HL-60 (cell line): Measurements from ENCODE around the gene PNMA6F.

Experiments
- CTCF ChIP-seq: IDR thresholded peaks from one replicate; pipeline ENCODE4 v1.5.1; 2011; ENCODE audit warnings: low read length, control low read depth, inconsistent platforms; ENCODE audit not compliant: insufficient read depth
- GABPA ChIP-seq: IDR thresholded peaks from 2 replicates; pipeline ENCODE4 v1.6.1; 2012; ENCODE audit warnings: low read depth
- POLR2AphosphoS5 ChIP-seq: IDR thresholded peaks from 2 replicates; pipeline ENCODE4 v1.6.1; 2012; ENCODE audit warnings: low read depth
- REST ChIP-seq: IDR thresholded peaks from 2 replicates; pipeline ENCODE4 v1.6.1; 2012; ENCODE audit warnings: low read depth; ENCODE audit not compliant: insufficient replicate concordance

GRCh38 chrX:153343674-153344073 lies 22.1 kb upstream of the PNMA6F start:
- TF ChIP-seq REST (no peak), POLR2AphosphoS5 (no peak), GABPA (no peak), CTCF (no peak)
